T-helper 22 cell (primary cell): ENCODE measurements around the gene TBC1D1.

ENCODE experiments used
- DNase-seq: peaks from one replicate; pipeline ENCODE4 v3.0.0-alpha.2; 2020; ENCODE audit warnings: low read depth

Gene TBC1D1

DNA sequence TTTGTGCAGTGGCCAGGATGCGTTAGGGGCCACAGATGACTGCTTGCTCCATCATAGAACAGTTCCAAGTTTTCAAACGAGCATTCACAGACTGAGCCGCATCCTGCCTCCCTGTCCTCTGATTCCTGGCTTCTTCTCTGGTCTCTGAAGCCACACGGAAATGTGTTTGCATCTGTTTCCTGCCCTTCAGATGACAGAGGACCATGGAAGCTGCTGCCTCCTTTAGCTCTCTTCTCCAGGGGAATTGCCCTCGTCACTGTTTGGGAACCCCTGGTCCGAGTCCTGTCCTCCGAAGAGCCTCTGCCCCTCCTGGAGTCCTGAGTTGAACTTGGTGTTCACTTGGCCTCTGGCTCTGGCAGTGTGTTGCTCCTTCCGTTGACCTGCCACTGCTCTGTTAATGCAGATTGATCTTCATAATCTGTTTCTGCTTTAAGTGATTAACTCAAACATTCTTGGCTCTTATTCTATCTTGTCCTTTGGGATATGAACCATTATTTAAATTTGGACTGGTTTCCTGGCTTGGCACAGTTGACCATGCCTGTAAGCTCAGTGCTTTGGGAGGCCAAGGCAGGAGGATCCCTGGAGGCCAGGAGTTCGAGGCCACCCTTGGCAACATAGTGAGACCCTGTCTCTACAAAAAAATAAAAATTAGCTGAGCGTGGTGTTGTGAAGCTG, 165.3 kb downstream of the TBC1D1 start:
- no peak for DNase-seq

DNA sequence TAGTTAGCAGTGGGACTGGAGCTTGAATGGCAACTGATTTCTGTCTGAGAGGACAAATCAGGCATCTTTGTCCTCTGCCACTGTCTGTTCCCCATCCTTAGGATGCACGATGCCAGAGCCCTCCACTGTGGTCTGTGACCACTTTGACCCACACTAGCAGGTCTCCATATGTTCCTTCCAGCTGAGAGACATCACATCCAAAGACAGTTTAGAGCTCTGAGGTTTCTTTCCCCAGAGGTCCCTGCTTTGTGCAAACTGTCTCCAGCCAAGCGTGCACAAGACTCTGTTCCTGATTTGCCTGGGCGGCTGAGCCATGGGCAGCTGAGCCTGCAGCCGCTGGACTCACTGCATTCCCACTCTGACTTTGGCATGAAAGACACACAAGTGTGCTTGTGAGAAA, 167.3 kb downstream of the TBC1D1 start:
- DNase-seq: no peak

DNA sequence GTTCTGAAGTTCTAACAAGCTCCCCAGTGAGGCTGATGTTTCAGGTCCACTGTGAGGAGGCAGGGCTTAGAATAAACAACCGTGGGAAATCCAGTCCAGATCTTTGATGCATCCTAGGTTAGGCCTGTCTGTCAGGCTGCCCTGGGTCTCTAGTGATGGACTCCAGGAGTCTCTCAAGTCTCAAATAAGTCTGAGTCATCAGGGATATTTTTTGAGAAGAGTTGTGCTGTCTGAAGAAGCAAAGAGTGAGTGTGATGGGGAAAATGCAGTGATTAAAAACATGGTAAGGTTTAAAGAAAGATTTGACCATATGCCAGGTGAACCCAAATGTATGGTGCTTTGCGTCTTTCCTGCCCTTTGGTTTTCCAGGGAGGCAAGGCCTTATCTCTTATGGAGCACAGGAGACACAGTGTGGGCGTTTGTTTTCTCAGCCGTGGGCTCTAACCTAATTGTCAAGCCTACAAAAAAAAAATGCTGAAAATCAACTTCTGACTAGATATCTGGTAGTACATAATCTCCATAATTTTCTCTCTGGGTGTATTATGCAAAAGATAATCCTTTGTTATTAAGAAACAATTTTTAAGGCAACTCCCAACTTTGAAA, 170.0 kb downstream of the TBC1D1 start:
- DNase-seq: no peak

- peak; percentile 17 for DNase-seq
Observed at GRCh38 chr4:38062088-38062775, 171.3 kb downstream of the TBC1D1 start.

DNA sequence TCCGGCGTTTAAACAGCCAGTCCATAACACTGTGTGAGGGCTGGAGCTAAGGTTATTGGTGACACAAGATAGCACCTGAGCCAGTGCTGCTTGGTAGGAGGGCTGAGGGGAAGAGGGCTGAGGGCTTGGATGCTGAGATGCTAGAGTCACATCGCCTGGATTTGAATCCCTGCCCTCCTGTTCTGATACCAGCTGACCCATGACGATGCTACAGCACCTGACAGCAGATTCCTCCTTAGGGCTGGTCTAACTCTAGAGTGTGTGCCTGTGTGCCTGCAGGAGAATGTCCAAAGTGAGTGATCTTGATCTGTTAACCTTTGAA, 171.9 kb downstream of the TBC1D1 start:
- no peak for DNase-seq

DNA sequence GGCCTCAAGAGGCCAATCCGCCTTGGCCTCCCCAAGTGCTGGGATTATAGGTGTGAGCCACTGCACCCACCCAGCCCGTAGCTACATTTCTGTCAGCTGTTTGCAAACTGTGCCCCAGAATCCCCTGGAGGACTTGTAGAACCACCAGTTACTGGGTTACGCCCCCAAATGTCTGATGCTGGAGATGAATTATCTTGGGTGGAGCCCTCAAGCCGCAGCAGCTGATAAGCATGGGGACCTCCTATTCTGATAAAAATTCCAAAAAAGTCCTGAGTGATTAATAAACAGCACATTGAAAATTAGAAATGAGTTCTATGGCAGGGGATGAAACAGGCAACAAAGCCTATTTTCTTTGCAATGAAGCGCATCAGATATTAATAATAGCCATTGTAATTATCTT, 174.3 kb downstream of the TBC1D1 start:
- no peak for DNase-seq

- no peak for DNase-seq
Observed at GRCh38 chr4:38065900-38066299, 175.0 kb downstream of the TBC1D1 start.

GRCh38 chr4:38067499-38067898, 176.6 kb downstream of the TBC1D1 start:
- DNase-seq: no peak

- DNase-seq: no peak
Observed at GRCh38 chr4:38068107-38068506, 177.2 kb downstream of the TBC1D1 start.

GRCh38 chr4:38069271-38069760, 178.4 kb downstream of the TBC1D1 start:
- DNase-seq: no peak

GRCh38 chr4:38071801-38072431, 181.0 kb downstream of the TBC1D1 start:
- no peak for DNase-seq

DNA sequence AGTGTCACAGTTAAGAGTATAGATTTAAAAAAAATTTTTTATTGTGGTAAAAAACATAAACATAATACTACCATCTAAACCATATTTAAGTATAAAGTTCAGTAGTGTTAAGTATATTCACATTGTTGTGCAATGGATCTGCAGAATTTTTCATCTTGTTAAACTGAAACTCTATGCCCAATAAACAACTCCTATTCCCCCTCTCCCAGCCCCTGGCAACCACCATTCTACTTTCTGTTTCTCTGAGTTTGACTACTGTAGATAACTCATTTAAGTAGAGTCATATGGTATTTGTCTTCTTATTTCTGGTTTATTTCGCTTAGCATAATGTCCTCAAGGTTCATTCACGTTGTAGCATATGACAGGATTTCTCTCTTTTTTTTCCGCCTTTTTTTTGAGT, 181.7 kb downstream of the TBC1D1 start:
- no peak for DNase-seq

- no peak for DNase-seq
Observed at GRCh38 chr4:38073596-38074234, 182.8 kb downstream of the TBC1D1 start.

GRCh38 chr4:38075370-38076152, 184.7 kb downstream of the TBC1D1 start:
- DNase-seq: no peak

DNA sequence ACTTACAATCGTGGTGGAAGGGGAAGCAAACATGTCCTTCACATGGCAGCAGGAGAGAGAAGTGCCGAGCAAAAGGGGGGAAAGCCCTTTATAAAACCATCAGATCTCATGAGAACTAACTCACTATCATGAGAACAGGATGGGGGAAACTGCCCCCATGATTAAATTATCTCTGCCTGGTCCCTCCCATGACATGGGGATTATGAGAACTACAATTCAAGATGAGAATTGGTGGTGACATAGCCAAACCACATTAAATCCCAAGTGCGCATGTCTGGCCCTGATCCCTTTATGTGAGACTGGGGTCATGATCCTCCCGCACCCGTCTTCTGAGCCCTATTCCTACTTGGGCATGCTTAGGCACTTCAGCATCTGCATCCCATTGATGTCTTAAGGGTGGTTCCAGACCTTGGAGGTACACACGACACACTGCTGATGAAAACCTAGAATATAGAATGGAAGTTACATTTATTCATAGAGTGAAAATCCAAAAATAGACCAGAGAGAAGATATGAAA, 185.3 kb downstream of the TBC1D1 start:
- DNase-seq: no peak

- DNase-seq: no peak
Observed at GRCh38 chr4:38077791-38078489, 187.1 kb downstream of the TBC1D1 start.

DNA sequence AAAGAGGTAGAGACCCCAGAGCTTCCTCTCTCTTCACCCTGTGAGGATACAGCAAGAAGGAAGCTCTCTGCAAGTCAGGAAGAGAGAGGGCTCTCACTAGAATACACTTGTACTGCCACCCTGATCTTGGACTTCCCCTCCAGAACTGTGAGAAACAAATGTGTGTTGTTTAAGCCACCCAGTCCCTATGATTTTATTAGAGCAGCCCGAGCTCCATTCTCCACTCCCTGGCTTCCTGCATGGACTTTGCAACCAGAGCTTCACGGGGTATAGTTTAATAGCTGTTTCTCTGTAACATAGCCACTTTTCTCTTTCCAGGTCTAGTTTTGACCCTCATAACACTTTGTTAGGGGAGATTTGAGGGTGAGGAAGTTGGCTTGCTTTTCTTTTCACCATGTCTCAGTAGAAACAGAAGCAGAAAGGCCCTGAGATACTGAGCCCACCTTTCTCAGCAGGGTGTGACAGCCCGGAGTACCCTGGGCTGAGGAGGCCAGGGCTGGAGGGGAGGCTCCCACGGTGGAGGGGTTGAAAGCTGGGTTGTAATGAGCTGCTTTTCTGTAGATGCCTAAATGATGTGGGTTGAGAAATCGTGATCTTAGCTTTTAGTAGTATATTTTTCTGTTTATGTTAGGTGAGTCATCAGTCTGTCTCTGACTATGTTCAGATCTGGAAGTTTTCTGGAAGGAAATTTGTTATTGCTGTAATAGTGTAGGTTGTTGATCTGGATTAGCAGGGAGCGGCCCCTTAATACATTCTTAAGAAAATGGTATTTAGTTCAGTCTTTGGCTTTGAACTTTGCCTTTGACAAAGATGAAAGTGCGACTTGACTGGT, 187.9 kb downstream of the TBC1D1 start:
- DNase-seq: no peak

DNA sequence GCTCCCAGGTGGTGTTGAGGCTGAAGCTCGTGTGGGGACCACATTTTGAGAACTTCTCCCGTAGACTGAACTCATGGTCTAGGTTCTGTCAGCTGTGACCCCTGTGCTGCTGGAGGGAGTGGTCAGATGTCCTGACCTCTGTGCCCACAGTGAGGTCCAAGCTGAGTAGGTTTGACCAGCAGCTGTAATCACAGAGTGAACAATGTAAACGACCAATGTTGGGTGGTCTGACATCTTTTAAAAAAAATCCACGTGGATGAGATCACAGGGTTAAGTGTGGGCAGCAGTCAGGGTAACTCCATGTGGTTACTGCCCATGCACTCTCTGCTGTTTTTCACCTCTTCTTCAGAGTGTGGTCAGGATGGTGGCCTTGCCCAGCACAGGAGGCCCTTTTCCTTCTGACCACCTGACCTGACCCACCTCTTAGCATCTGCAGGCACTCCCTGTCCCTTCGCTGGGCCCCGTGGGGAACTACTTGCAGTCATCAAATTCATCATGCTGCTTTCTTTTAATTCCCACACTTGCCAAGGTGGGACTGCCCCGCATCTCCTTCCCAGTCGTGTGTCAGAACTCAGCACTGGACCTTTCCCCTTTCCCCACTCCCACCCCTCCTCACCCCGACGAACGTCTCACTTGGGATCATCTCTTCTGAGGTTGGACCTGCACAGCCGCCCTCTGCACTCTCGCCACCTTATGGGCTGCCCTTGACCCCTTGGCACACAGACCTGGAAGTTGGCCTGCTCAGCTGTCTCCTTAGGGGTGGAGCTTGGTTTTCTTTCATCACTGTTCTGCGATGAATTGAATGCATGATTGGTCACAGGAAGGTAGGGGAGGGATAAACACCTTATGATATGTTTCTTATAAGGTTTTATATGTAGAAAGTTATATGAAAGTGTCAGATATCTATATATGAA, 189.4 kb downstream of the TBC1D1 start:
- no peak for DNase-seq

DNA sequence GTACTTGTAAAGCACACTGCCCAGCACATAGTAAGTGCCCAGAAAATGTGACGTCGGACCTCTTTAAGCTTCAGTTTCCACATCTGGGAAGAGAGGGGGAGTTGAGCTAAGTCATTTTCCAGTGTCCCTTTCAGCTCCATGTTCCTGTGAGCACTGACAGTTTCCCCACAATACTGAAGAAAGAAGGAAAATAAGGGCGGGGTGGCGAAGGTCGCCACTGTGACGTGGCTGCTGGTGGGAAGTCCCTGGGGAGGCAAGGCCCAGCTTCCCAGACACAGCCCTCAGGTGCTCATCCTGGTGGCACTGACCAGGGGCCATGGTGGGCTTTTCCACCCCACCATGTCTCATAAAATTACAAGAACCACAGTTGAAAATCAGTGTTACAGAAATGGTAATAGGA, 191.1 kb downstream of the TBC1D1 start:
- no peak for DNase-seq
